Osteoblast (primary cell): ENCODE data around the gene SELENOS. TPM values are rescaled to one million over a fixed set of nuclear protein-coding genes. Genes with fewer than 3 reads are reported as not detected.

Experiments used
- DNase-seq: peaks from one replicate; pipeline ENCODE4 v3.0.0; 2011; ENCODE audit warnings: low spot score, mixed read lengths; ENCODE audit not compliant: insufficient read length; ENCODE audit errors: missing footprints
- H2AFZ ChIP-seq: 2 replicates; pipeline ENCODE4 v1.6.0; 2011; ENCODE audit warnings: mild to moderate bottlenecking, low read length
- H3K27ac ChIP-seq: 2 replicates; pipeline ENCODE4 v1.5.1; 2011; ENCODE audit warnings: mild to moderate bottlenecking, low read depth, low read length, moderate library complexity
- H3K27me3 ChIP-seq: 2 replicates; pipeline ENCODE4 v1.6.0; 2012; ENCODE audit warnings: mild to moderate bottlenecking, control low read depth, inconsistent platforms, low read length, moderate library complexity; ENCODE audit not compliant: insufficient read depth
- H3K36me3 ChIP-seq: 2 replicates; pipeline ENCODE4 v1.5.1; 2011; ENCODE audit warnings: mild to moderate bottlenecking, low read length, control low read depth, moderate library complexity; ENCODE audit not compliant: insufficient read depth
- H3K4me1 ChIP-seq: 2 replicates; pipeline ENCODE4 v1.5.1; 2011; ENCODE audit warnings: mild to moderate bottlenecking, low read length, control low read depth, moderate library complexity; ENCODE audit not compliant: insufficient read depth
- H3K4me2 ChIP-seq: 2 replicates; pipeline ENCODE4 v1.6.0; 2011; ENCODE audit warnings: mild to moderate bottlenecking, low read length; ENCODE audit not compliant: insufficient read depth
- H3K4me3 ChIP-seq: fragments of 200-600 bp; sonication (generic); 3 replicates; pipeline ENCODE4 v1.5.1; 2012; ENCODE audit warnings: mild to moderate bottlenecking, low read length, inconsistent platforms; ENCODE audit not compliant: insufficient read depth
- H3K79me2 ChIP-seq: 2 replicates; pipeline ENCODE4 v1.6.0; 2012; ENCODE audit warnings: mild to moderate bottlenecking, low read length, control low read depth, inconsistent platforms; ENCODE audit not compliant: insufficient read depth
- H3K9me3 ChIP-seq: 2 replicates; pipeline ENCODE4 v1.5.1; 2011; ENCODE audit warnings: low read depth, low read length, control low read depth
- H4K20me1 ChIP-seq: 2 replicates; pipeline ENCODE4 v1.6.0; 2012; ENCODE audit warnings: mild to moderate bottlenecking, low read length, control low read depth; ENCODE audit not compliant: insufficient read depth
- total RNA-seq: library from RNA; depleted of rRNA; stranded (reverse); fragments of >200 nt; gene quantifications from 2 replicates; pipeline ENCODE4 v1.2.3, GENCODE V29; 2012
- TF ChIP-seq, protein P1 (sequence below): IDR thresholded peaks from 2 replicates; pipeline ENCODE4 v1.5.1; 2011; ENCODE audit warnings: mild to moderate bottlenecking, low read depth, low read length, moderate library complexity; ENCODE audit errors: extremely low read depth

SELENOS gene
- total RNA-seq, 1 donor: 79.6 TPM

DNA sequence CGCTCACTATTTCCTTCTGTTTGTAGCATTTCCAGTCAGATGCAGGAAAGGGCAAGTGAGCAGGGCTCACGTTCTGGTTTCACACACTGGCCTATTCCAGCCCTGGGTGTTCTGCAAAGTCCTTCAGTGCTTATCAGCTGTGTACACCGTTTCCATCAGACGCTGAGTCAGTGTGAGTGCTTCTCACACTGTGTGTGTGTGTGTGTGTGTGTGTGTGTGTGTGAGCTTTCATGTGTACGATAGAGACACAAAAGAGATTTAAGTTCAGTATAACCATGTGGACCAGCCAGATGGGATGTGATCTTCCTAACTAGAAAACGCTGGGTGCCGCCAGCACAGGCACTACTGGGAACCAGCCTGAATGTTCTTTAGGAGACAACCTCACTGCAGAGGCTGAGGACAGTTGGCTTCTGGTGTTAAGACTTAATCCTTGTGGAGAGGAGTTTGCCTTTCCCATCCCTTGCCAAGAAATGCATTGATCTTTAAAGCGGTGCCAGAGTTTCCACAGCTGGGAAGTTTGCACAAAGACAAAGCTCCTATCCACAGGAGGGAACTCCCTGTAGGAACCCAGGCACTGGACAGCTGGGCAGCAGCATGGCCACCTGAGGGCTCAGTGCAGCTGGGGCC lies 21.6 kb downstream of the SELENOS start:
- H3K27ac ChIP-seq: peak overlapping the region; percentile 10
- no peaks in the 10 kb centered on the region for H3K36me3 ChIP-seq
- no peak for DNase-seq
- no peaks in the 10 kb centered on the region for H3K9me3 ChIP-seq
- H3K4me3 ChIP-seq: no peak overlapping the region
- no peaks in the 10 kb centered on the region for H3K27me3 ChIP-seq
- TF ChIP-seq, protein P1, sequence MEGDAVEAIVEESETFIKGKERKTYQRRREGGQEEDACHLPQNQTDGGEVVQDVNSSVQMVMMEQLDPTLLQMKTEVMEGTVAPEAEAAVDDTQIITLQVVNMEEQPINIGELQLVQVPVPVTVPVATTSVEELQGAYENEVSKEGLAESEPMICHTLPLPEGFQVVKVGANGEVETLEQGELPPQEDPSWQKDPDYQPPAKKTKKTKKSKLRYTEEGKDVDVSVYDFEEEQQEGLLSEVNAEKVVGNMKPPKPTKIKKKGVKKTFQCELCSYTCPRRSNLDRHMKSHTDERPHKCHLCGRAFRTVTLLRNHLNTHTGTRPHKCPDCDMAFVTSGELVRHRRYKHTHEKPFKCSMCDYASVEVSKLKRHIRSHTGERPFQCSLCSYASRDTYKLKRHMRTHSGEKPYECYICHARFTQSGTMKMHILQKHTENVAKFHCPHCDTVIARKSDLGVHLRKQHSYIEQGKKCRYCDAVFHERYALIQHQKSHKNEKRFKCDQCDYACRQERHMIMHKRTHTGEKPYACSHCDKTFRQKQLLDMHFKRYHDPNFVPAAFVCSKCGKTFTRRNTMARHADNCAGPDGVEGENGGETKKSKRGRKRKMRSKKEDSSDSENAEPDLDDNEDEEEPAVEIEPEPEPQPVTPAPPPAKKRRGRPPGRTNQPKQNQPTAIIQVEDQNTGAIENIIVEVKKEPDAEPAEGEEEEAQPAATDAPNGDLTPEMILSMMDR: no peak
- H3K4me1 ChIP-seq: peaks cover 21% of the 10 kb centered on the region
- H3K79me2 ChIP-seq: peaks cover 4% of the 10 kb centered on the region
- peak overlapping the region; percentile 36 for H2AFZ ChIP-seq
- H3K4me2 ChIP-seq: no peak overlapping the region
- peaks cover 2% of the 10 kb centered on the region for H4K20me1 ChIP-seq

DNA sequence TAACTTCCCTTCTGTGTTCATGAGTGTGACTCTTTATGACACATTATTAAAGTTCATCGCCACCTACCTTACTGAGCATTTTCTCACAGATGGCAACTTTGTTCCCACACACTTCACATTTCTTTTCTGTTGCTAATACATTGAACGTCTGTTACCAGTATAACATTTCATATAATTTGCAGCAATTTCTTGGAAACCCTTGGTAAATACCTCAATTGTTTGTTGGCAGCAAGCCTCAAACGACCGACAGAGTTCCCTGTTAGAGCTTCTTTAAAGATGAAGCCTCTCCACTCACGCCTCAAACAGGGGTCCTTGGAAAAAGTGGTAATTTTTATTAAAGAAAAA lies 22.3 kb downstream of the SELENOS start:
- DNase-seq: no peak

DNA sequence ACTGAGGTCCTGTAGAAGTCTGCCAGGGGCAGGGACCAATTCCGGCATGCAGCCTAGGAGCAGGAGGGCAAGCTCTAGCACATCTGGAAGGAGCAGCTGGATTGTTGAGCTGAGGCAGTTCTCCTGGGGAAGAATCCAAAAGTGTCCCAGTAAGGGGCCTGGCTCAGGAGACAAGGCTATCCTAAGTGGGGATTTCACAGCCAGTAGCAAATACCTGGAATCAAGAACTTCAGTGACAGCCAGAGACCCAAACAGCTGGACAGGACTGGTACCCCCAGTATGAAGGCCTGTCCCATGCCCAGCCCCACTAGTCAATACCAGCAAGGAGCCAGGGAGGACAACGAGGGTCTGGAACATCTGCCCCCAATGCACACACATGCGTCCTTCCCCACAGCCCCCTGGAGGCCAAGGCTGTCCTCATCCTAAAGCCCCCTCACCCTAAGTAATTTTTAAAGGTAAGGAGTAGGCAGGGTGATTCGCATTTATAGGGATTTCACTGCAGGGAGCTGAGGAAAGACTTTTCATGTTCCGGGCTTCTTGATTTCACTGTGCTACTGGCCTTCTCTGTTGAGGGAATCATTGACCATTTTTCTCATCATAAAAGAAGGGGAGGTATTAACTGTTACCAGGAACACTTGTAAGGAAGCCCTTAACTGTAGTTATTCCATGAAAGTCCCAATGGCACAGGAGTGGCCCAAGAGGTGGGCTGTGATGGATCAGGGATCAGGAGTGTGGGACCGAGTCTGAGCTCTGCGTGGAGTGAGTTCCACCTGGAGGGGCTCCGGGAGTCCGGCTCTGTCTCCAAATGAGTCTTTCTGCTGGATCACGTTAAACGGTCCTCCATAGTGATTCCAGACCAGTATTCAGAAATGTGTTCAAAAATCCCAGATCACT lies 22.9 kb downstream of the SELENOS start:
- Histone ChIP-seq H3K79me2 (peaks cover 17% of the 10 kb centered on the region), H3K36me3 (no peaks in the 10 kb centered on the region), H4K20me1 (peaks cover 14% of the 10 kb centered on the region), H3K27me3 (no peaks in the 10 kb centered on the region), H3K27ac (no peak overlapping the region), H3K9me3 (no peaks in the 10 kb centered on the region), H3K4me1 (peaks cover 28% of the 10 kb centered on the region), H3K4me3 (no peak overlapping the region), H3K4me2 (no peak overlapping the region), H2AFZ (no peak overlapping the region)
- no peak for DNase-seq
- TF ChIP-seq, protein P1: no peak

More for the DNA sequence above, 22.3 kb downstream of the SELENOS start:
- H3K27ac ChIP-seq: peak overlapping the region; percentile 10
- H3K36me3 ChIP-seq: no peaks in the 10 kb centered on the region
- TF ChIP-seq, protein P1: no peak
- H3K4me1 ChIP-seq: peaks cover 24% of the 10 kb centered on the region
- H3K79me2 ChIP-seq: peaks cover 11% of the 10 kb centered on the region
- H3K27me3 ChIP-seq: no peaks in the 10 kb centered on the region
- no peaks in the 10 kb centered on the region for H3K9me3 ChIP-seq
- peaks cover 9% of the 10 kb centered on the region for H4K20me1 ChIP-seq
- H3K4me2 ChIP-seq: no peak overlapping the region
- H2AFZ ChIP-seq: no peak overlapping the region
- no peak overlapping the region for H3K4me3 ChIP-seq

DNA sequence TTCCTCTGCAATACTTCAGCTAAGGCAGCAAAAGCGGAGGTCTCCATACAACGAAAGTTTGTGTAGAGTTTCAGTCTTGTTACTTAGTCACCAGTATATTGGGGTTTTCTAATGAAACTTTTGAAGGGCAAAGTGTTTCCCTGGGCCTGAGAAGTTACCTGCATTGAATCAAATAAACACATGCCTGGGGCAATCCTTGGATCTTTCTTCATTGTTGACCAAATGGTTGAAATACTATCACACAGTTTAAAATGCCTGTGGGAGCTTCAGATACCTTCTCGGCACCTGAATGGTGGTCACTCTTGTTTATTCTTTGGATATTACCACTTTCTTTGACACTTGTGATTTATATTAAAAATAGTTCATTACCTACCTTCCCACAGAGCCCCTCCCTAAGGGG lies 24.4 kb downstream of the SELENOS start:
- Histone ChIP-seq H3K4me2 (peak overlapping the region; percentile 91), H3K4me1 (peaks cover 25% of the 10 kb centered on the region), H2AFZ (peak overlapping the region; percentile 65), H4K20me1 (peaks cover 25% of the 10 kb centered on the region), H3K79me2 (peaks cover 32% of the 10 kb centered on the region), H3K27ac (peak overlapping the region; percentile 82), H3K4me3 (peak overlapping the region; percentile 81), H3K9me3 (no peaks in the 10 kb centered on the region), H3K27me3 (no peaks in the 10 kb centered on the region), H3K36me3 (peaks cover 8% of the 10 kb centered on the region)
- TF ChIP-seq, protein P1: no peak
- DNase-seq: no peak
